ENCODE results near the gene UROS.

UROS gene

DNA sequence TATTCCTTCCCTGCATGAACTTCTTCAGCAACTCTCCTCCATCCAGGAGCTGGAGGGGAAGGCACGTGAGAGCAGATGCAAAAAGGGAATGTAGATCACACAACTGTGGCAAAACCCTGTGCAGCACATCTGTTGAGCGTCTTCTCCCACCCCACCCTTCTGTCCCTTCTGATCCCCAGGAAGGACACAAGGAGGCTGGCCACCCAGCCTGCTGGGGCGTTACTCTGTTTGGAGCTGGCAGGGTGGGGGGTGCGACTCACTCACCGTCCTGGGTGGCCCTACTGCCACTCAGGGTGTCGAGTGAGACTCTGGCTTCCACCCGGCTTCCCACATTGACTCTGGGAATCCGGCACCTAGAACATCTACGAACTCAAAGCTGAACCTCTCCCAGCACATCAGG is 37.3 kb downstream of the UROS start:
- no peak for DNase-seq

DNA sequence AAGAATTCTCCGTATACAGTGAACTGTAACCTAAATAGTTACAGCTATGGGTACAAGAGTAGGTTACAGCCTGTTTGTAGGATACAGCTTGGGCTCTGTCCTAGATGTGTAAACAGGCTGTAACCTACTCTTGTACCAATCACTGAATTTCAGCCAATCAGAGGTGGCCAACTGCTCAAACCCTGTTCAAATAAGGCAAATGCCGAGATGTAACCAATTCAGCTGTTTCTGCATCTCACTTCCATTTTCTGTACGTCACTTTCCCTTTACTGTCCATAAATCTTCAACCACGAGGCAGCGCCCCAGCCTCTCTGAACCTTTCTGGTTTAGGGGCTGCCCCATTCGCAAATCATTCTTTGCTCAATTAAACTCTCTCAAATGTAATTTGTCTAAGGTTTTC is 39.1 kb downstream of the UROS start:
- DNase-seq: no peak

DNA sequence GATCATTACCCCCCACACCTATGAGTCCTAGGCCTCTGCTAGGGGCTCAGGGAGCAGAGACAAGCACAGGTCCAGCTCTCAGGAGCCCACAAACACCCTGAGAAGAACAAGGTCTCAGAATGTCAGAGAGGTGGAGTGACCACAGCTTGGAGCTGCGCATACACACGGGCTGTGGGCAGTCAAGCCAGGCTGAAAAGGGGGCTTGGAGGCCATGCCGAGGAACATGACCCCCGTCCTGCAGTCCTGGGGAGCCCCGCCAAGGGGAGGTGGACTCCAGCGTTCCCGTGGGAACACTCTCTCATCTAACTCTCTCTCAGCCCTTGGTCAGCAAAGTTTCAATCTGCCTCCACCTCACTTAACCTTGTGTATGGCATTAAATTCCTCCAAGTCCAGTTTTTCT is 39.6 kb downstream of the UROS start:
- no peak for DNase-seq

DNA sequence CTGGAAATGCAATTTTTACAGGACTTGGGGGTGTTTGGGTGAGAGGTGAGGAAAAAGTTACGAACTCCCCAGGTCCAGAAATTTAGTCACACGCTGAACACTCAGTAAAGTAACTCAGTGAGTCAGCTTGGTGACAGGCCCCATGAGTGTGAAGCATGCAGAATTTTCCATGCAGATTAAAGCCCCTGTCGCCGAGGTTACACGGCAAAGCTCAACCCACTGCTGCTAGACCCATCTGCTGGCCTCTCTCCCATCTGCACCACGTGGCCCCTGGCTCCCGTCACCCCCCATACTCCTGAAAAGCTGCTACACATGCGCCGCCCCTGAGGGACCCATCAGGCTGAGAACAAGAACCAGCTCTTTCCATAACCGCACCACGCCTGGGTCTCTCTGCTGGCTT is 40.4 kb downstream of the UROS start:
- no peak for DNase-seq

DNA sequence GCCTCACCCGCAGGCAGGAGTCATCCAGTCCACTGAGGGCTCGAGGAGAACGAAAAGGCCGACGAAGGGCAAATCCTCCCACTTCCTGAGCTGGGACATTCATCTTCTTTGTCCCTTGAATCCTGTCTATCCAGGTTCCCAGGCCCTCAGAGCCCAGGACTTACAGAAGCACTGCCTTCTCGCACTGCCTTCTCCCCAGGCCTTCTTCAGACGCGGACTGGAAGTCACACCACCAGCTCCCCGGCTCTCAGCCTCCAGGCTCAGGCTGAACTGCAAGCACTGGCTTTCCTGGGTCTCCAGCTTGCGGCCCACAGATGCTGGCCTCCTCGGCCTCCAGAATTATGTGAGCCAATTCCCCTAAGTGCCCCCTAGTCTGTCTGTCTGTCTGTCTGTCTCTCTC is 41.0 kb downstream of the UROS start:
- DNase-seq: no peak

DNA sequence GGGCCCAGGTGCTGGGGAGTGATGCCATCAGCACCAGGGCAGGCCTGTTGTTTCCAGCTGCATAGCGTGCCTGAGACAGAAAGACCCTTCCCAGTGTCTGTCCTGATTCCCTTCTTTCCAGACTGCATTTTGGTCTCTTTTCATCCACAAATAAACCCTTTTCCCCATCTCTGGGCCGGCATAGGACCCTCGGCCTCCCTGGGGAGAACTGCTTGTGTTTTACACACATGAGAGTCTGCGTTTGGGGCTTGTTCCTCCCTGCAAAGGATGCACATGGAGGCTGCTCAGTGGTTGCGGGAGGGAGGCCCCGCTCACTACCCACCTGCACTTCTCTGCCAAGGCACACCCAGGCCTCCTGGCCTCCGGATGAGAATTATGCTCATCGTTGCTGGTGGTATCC is 41.7 kb downstream of the UROS start:
- DNase-seq: no peak

DNA sequence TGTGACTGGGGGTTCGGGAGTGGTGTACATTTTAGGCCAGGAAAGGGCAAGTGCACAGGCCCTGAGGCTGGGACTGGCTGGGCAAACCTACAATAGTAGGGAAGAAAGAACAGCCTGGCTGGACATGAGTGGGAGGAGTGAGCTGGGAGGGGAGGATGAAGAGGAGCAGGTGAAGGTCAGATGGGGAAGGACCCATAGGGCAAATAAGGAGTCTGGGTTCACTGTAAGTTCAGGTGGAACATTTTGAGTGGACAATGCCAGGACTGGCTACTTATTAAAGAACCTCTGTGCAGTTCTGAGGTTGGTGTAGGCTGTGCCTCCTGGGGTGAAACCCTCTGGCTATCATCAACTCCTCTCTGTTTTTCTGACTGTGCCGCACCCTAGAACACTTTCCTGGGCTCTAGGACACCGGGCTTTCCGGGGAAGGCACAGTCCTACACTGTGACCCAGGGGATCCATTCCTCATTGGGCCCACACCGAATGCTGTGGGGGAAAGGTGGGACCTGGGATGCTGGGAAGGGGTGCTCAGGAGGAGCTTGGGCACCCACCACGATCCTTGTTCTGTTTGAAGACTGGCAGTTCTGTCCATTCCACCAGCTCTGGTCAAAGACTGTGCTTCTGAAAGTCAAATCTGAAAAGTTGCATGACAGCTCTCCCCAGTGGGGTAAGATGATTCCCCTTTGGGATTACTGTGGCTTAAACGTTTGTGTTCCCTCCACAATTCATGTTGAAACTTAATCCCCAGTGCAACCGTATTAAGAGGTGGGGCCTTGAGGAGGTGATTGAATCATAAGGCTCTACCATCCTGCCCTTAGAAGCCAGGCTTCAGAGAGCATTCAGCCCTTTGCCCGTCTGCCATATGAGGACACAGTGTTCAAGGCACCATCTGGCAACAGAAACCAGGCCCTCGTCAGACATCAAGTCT is 43.4 kb downstream of the UROS start:
- no peak for DNase-seq

DNA sequence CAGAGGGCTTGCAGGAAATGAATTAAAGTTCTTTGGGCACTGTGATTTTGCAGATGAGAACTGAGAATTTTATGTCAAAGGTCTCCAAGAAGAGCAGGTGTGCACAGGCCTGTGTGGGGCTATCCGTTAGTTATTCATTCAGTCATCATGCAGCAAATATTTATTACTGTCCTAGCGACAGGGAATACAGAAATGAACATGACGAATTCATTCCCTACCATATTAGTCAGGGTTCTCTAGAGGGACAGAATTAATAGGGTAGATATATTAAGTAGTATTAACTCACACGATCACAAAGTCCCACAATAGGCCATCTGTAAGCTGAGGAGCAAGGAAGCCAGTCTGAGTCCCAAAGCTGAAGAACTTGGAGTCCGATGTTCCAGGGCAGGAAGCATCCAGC is 44.5 kb downstream of the UROS start:
- DNase-seq: no peak

DNA sequence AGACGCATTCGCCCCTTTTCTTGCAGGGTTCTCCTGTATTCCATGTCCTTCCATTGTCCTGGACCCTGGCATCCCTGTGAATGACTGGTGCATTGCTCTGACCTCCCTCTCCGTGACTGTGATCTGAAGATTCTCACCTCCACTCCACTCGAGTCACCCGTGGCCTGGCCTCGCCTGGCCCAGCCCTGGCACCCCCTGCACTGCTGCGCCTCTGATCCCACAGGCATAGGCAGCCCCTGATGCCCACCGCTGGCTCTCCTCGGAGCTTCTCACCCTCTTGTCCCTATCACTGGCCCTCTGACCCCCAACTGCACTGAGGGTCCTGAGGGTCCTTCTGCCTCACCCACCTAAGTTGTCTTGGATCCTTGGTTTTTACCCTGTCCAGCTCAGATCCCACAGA is 45.3 kb downstream of the UROS start:
- DNase-seq: no peak

DNA sequence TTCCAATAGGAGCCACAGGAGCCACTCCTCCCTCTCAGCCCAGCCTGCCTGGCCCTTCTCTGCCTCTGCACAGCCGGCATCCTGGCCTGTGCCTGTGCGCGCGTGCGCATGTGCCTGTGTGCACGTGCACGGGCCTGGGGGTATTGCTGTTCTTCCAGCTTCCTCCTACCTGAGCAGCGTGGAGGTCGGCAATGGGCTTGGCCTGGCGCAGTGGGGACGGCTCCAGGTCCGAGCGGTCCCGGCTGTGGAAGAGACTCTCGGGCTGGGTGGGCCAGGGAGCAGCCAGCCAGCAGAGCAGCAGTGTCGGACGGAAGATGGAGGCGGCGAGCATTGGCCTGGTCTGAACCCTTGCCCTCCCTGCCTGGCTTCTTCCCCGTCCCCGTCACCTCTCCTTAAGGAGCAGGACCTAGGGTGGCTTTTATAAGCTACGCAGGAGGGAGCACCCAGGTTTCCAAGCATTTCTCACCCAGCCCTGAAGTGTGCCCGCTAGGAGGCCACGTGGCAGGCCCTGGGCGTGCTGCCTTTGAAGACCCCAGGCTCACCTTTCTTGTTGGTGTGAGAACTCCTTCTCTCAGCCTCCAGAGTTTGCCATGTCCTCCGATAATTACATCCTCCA is 47.5 kb downstream of the UROS start, which contains the start of gene MMP21:
MMP21 (minus strand) TSS at position 331 of the 616 bp plus-strand sequence; CDS start at position 331, 0 bp downstream.
- DNase-seq: no peak

DNA sequence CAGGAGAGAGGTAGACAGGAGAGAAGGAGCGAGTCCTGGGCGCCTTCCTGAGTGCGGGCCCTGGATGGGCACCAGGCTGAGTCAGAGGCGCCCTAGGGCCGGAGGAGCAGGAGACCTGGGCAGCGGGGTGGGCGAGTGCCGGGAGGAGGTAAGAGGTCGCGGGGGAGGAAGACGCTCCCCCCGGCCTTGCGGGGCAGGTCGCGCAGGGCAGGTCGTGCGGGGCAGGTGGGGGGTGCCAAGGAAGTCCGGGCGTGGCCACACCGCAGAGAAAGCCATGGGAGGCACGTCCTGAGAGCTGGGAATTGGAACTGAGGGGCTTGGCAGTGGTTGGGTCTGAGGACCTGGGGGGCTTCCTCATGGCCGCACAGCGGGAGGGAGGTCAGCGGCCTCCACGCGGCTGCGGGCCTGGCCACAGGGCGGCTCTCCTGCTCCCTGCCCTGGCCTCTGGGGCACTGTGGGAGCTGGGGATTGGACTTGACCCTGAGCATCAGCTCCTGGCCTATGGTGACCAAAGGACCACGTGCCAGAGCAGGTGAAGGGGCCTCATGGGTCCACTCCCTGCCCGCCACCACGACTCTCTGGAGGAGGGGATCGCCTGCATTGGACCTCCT is 48.4 kb downstream of the UROS start:
- DNase-seq: no peak

DNA sequence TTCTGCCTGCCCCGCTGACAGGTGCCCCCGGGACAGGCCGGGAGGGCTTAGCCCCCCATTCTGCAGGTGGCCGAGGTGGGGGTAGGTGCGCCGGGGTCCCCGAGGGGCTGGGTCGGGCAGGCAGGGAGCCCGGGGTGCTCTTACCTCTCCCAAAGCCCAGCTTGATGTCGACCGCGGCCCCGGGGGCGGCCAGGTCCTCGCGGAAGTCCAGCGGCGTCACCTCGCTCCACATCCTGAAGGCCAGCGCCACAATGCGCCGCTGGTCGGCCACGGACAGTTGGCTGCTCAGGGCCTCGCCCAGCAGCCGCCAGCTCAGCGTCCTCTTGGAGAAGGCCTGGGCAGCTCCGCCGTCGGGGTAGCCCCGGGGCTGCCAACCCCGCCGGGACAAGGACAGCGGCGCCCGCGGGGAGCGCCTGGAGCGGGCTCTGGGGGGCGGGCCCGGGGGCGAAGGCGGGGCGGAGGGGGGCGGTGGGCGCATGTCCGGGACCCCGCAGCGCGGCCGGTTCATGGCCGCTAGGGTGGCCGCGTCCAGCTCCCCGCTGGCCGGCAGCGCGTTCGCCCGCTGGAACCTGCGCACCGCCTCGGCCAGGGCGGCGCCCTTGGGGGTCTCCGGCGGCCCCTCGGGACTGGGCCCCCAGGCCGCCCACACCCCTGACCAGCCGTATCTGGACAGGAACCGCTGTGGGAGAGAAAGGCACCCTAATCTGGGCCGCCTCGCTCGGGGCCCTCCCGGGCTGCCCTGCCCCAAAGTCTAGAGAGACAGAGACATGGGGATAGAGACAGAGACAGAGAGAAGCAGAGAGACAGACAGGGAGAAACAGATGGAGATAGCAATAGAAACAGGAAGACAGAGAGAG is 49.1 kb downstream of the UROS start:
- no peak for DNase-seq

DNA sequence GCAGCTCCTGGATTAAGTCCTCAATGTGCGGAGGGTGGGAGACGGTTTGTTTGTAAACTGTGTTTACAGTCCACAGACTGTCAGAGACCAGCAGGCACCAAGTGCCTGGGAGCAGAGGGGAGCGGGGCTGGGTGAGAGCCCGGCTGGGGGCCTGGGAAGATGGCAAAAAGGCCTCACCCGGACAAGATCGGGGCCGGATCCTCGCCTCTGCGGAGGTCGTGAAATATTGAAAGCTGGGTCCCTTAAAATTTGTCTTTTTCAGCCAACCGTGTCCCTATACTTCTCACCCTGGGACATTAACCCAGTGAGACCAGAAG is 50.2 kb downstream of the UROS start:
- DNase-seq: no peak

DNA sequence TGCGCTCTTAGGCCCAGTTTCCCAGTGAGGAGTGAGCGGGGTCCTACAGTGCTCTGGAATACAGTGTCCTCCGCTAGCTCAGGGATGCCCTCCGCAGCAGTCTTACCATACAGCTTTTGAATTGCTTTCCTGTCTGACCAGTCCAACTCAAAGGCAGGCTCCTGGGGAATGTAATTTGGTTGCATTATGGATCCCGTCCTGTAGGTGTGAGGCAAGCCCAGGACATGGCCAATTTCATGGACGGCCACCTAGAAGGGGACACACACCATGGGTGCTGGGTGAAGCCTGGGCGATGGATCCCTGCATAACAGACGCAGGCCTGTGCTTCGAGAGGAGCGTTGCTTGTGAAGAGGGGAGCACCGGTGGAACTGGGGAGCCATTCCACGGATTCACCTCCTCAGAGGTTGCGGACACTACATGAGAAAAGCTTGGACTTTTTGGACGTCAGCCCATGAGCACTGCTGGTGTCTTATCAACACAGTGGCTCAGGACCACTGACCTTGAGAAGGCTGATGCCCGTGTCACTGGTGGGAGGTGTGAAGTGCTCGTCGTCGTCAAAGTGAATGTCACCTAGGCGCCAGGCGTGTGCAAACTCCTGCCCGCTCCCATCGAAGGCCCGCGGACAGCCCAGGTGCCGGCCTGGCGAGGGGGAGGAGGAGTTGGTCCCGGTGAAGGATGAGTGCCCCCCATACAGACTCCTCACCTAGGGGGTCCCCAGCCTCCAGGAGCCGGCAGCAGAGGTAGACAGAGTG is 50.8 kb downstream of the UROS start:
- no peak for DNase-seq

DNA sequence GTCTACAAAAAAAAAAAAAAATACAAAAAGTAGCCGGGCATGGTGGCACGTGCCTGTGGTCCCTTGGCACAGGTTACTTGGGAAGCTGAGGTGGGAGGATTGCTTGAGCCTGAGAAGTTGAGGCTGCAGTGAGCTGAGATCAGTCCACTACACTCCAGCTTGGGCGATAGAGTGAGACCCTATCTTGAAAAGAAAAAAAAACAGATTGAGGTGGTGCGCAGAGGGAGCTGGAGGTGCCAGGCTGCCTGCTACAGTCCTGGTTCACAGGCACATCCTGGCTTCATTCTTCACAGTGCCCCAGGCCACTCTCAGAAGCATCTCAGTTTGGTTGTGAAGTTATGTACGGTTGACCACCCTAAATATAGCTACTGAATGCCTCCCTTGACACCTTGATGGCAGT is 52.2 kb downstream of the UROS start:
- DNase-seq: no peak

DNA sequence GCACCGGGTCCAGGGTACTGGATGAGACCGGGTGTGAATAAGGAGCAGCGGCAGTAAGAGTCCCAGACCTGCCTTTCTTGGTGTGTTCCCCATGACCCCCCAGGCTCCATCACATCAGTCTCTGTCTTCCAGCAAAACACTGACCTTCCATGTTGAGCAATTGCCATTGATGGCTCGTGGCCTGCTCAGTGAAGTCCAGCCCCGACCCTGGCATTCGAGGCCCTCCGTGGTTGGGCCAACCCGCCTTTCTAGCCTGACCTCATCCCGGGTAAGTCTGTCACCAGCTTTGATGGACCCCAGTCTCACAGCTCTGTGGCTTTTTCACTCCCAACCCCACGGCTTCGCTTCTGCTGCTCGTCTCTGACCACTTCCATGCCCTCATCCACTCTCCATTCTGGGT is 53.9 kb downstream of the UROS start:
- DNase-seq: no peak

DNA sequence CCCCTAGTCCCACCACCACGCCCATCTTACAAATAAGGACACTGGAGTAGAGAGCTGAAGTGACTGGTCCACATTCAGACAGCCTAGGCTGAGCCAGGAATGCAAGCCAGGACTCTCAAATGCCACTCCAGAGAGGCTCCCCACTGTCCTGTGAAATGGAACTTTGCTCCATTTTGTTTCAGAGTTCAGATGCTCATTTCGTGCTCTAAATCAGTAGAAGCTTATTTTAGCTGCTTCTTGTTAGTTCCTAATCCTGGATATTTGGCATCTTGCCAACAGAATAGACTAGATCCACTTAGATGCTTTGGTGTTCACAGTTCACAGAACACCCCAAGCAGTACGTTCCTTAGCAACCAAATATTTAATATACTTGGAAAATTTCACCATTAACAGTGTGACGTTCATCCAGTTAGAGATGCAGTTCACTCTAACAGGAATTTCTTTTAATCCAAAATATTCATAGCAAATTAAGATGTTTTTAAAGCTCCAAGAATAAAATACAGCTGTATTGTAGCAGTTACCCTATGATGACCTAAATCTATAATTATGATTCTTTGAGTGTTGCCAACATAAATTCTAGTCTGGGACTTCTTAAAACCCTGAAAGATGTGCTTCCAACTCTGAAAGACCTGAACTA is 54.7 kb downstream of the UROS start:
- no peak for DNase-seq

DNA sequence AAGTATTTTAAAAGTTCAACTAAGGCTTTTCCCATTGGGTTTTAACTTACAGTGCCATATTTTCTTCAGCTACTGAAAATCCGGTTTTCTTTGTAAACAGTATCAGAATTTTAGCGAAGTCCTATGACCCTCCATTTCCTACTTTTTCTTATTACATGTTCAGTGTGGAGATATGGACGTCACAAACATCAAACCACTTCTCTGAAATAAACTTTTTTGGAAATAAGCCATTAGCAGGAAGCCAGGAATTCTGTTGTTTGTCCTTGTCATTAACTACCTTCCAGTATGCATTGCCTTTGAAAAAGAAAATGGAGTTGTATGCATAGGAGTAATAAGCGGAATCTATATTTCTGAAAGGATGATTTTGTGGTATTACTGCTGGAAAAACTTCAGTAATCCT is 56.5 kb downstream of the UROS start:
- no peak for DNase-seq

DNA sequence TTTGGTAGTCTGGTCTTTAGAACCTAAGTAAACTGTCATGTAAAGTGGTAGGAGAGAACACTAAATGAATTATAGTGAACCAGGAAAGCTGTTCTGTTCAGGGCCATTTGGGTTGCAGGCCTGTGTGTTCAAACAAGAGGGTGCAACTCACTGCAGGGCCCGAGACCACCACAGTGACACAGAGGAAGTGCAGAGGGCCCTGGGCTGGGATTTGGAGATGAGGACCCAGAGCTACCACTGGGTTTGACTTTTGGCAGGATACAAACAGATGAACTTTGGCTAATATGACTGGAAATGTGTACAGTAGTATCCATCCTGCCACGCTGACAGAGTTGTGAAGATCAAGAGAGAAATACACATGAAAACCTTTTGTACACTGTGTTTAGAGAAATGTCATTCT is 57.2 kb downstream of the UROS start:
- no peak for DNase-seq

DNA sequence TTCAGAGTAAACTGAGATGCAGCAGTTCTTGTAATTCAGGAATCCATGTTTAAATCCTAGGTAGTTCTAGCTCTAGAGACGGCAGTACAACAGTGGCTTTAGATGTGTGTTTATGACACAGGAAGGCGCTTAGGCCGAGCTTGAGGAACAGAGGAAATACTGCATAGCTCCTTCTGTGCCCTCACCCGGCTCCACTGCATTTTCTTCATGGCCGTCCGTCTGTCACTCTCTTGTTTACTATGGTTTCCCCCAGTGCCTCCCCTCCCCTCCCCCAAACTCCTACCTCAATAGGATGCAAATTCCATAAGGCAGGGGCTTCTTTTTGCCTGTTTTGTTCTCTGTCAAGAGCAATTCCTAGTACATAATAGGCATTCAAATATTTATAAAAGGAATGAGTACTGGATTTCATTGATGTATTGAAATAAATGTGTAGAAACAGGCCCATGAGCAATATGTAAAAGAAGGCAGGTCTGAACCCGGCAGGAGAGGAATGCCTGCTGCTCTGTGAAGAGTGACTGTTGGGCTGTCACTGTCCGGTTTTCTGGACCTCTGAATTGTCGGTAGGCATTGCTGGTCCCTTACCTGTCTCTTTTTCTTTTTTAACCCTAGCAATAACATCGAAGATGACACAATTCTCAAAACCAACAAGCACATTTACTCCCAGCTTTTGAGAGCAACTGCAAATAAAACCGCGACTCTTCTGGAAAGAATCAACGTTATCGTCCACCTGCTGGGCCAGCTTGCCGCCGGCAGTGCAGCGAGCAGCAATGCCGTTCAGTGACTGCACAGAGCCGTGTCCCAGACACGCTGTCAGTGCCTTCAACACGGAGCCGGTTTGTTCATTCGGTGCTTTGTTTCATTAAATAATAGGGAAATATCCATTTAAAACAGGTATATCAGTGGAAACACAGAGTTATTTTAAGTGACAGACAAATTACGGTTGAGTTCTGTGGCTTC is 60.1 kb downstream of the UROS start:
- no peak for DNase-seq

DNA sequence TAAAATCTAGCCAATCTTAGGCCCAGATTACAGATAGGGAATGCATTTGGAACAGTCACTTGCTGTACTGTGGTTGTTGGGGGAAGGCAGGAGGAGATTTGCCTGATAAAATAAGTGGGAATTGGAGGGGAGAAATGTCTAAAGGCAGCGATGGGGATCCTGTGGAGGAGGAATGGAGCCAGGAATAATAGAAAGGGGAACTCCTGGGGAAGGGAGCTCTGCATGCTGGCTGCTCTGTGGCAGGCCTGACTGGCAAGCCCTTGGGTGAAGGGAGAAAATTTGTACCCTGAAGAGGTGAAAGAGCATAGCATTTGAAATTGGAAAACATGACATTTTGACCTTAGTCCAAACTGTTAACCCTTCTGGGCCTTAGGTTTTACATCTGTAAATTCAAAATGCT is 61.1 kb downstream of the UROS start:
- no peak for DNase-seq

All from NCI-H1417 treated with DMSO at 0.1 percent for 48 hours (cell line).